KOPT-K1 (cell line): ENCODE results near the gene MUTYH.
"Not testable (repeated sequence)": the region's sequence is repeated elsewhere in the genome, so short reads cannot be mapped to it uniquely, and the experiment has no call there.

Source experiments
- H3K27ac ChIP-seq: fragments of 200-600 bp; sonication (generic); 2 replicates; pipeline ENCODE4 v1.5.1; 2016; ENCODE audit warnings: antibody characterized with exemption, mild to moderate bottlenecking, low read depth, low read length; ENCODE audit not compliant: poor library complexity, severe bottlenecking
- H3K36me3 ChIP-seq: fragments of 200-600 bp; sonication (generic); 2 replicates; pipeline ENCODE4 v1.5.1; 2017; ENCODE audit warnings: antibody characterized with exemption, mild to moderate bottlenecking, low read length, moderate library complexity; ENCODE audit not compliant: insufficient read depth
- H3K9me3 ChIP-seq: fragments of 200-600 bp; sonication (generic); 2 replicates; pipeline ENCODE4 v1.5.1; 2017; ENCODE audit warnings: antibody characterized with exemption, low read length, mild to moderate bottlenecking; ENCODE audit not compliant: insufficient read depth, poor library complexity, severe bottlenecking

MUTYH gene

GRCh38 chr1:45339789-45340558, at the start of gene MUTYH, which contains the start of gene TOE1:
TSS of gene MUTYH (minus strand) at chr1:45340440. CDS start at chr1:45334505, 5,935 bp downstream.
TSS of gene TOE1 (plus strand) at chr1:45340170. CDS start at chr1:45340253, 83 bp downstream.
- Histone ChIP-seq H3K36me3 (peaks cover 46% of the 10 kb centered on the region), H3K9me3 (no peaks in the 10 kb centered on the region), H3K27ac (peak within 1 kb of the TSS; percentile 96)

GRCh38 chr1:45386219-45386618, 46.0 kb upstream of the MUTYH start:
- H3K9me3 ChIP-seq: no peaks in the 10 kb centered on the region
- H3K27ac ChIP-seq: no peak overlapping the region
- no peaks in the 10 kb centered on the region for H3K36me3 ChIP-seq

- H3K27ac ChIP-seq: no peak overlapping the region
- H3K36me3 ChIP-seq: no peaks in the 10 kb centered on the region
- no peaks in the 10 kb centered on the region for H3K9me3 ChIP-seq
Measured at GRCh38 chr1:45385302-45385701, 45.1 kb upstream of the MUTYH start.

DNA sequence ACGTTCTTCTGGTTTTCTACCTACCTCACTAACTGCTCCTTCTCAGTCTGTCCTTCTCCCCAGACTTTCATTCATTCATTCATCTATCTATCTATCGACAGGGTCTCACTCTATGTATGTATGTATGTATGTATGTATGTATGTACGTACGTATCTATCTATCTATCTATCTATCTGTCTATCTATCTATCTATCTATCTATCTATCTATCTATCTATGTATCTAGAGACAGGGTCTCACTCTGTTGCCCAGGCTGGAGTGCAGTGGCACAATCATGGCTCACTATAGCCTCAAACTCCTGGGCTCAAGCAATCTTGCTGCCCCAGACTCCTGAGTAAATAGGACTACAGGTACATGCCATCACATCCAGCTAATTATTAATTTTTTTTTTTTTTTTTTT, 44.0 kb upstream of the MUTYH start:
- not testable (repeated sequence) for H3K9me3 ChIP-seq, H3K36me3 ChIP-seq, H3K27ac ChIP-seq

GRCh38 chr1:45383191-45383590, 43.0 kb upstream of the MUTYH start:
- no peaks in the 10 kb centered on the region for H3K9me3 ChIP-seq
- no peaks in the 10 kb centered on the region for H3K36me3 ChIP-seq
- H3K27ac ChIP-seq: no peak overlapping the region

DNA sequence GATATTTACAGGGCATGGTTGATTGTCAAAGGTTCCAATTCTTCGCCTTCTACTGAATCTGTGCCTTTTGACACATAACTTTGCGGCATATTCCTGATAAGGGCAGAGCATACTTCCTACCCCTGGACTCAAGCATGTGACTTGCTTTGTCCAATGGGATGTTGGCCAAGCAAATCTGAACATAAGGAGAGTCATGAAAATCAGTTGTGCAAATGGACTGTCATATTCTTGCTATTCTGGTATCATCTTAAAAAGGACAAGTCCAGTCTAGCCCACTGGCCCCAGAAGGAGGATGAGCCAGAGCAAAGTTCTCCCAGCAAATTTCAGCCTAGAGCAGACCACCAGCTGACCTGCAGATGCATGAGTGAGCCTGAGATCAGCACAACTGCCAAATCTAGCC, 41.0 kb upstream of the MUTYH start:
- no peaks in the 10 kb centered on the region for H3K9me3 ChIP-seq
- H3K27ac ChIP-seq: peak overlapping the region; percentile 39

GRCh38 chr1:45380730-45381129, 40.5 kb upstream of the MUTYH start:
- Histone ChIP-seq H3K9me3 (no peaks in the 10 kb centered on the region), H3K36me3 (no peaks in the 10 kb centered on the region), H3K27ac (no peak overlapping the region)

More for the DNA sequence above, 41.0 kb upstream of the MUTYH start:
- H3K36me3 ChIP-seq: no peaks in the 10 kb centered on the region

DNA sequence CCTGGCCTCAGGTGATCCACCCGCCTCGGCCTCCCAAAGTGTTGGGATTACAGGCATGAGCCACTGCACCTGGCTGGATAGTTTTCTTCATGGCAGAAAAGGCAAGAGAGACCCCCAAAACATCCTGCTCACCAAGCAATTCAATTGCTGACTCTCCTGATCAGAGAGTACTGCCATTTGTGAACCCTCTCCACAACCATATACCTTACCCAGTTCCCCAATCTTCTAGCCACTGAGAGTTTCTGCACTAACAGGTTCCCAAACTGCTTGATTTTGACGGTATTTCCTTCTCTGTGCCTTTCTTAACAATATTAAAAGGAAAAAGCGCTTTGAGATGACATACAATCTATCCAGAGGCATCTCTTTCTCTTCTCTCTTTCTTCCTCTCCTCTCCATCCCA, 39.9 kb upstream of the MUTYH start:
- no peaks in the 10 kb centered on the region for H3K36me3 ChIP-seq
- no peak overlapping the region for H3K27ac ChIP-seq
- no peaks in the 10 kb centered on the region for H3K9me3 ChIP-seq

DNA sequence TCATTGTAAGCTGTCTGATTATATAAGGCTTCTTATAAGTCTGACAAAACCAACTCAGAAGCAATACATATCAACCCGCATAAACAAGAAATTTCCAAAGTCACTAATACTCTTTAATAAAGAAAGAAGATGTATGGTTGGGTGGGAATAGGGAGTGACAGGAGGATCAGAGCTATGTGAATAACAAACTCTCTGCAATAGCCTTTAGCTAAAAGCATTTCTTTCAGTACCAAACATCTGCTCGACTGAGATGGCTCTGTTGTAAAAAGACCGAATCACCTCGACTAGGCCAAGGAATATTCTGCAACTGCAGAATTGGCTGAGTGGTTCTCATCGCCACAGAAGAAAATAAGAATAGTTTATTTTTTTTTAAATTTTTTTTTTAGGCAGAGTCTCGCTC, 39.3 kb upstream of the MUTYH start:
- no peak overlapping the region for H3K27ac ChIP-seq
- no peaks in the 10 kb centered on the region for H3K36me3 ChIP-seq
- no peaks in the 10 kb centered on the region for H3K9me3 ChIP-seq

GRCh38 chr1:45378184-45378583, 37.9 kb upstream of the MUTYH start:
- no peaks in the 10 kb centered on the region for H3K9me3 ChIP-seq
- no peak overlapping the region for H3K27ac ChIP-seq
- no peaks in the 10 kb centered on the region for H3K36me3 ChIP-seq

DNA sequence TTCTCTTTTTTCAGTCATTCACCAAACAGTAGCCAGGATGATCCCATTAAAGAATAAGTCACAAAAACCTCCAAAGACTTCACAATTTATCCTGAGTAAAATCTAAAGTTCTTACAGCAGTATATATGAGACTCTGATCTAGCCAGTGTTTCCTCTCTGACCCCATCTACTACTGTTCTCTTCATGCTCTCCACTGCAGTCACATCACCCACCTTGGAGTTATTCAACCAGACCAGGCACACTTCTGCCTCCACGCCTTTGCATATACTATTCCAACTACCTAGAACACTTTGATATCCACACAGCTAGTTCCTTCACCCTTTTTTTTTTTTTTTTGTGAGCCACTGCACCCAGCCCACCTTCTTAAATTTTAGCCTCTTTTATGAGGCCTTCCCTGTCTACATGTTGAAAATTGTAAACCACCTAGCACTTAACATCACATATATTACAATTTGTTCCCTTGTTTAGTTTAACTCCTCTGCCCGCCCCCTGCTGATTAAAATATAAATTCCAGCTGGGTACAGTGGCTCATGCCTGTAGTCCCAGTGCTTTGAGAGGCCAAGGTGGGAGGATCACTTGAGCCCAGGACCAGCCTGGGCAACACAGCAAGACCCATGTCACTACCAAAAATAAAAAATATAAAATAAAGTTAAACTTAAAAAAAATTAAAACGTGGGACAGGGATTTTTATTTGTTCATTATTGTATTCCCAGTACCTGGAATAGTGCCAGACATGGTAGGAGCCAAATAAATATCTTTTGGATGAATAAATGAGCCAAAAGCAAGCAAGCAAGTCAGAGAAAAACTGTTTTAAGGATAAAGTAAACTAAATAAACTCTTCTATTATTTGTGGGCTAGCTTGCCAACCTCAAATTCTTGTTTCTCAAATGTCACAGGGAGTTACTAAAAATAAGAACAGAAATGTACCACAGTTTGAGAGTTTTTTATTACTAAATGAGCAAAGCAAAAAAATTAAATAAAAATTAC, 35.2 kb upstream of the MUTYH start:
- Histone ChIP-seq H3K36me3 (no peaks in the 10 kb centered on the region), H3K27ac (no peak overlapping the region), H3K9me3 (no peaks in the 10 kb centered on the region)

GRCh38 chr1:45373573-45373972, 33.3 kb upstream of the MUTYH start:
- Histone ChIP-seq H3K27ac (no peak overlapping the region), H3K9me3 (no peaks in the 10 kb centered on the region), H3K36me3 (no peaks in the 10 kb centered on the region)

GRCh38 chr1:45370575-45370974, 30.3 kb upstream of the MUTYH start:
- Histone ChIP-seq H3K36me3 (no peaks in the 10 kb centered on the region), H3K27ac (no peak overlapping the region), H3K9me3 (no peaks in the 10 kb centered on the region)

DNA sequence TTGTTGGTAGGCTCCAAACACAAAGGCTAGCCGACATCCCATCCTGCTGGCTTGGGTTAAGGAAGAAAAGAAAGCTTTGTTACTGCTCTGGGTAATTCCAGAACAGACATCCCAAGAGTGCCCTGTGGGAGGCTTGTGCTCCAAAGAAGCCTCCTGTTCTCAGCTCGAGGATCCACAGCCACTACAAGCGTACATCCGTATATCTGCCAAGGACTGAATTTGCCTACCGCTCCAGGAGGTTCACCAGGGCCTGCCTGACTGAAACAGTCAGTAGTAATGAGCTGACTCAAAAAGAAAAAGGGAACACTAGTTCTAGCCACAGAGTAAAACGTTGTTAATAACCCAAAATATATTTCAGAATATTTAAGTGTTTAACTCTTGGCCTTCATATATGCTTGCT, 24.8 kb upstream of the MUTYH start:
- Histone ChIP-seq H3K9me3 (no peaks in the 10 kb centered on the region), H3K27ac (no peak overlapping the region), H3K36me3 (no peaks in the 10 kb centered on the region)

DNA sequence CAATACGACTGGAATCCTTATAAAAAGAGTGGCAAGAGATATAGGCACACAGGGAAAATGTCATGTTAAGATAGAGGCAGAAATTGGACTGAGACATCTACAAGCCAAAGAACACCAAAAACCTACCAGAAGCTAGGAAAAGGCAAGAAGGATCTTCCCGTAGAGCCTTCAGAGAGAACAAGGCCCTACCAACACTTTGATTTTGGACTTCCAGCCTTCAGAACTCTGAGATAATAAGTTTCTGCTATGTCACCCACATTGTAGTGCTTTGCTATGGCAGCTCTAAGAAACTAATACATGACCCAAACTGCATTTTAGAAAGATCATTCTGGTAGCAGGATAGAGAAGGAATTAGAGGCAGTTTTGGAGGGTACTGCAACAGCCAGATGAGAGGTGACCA, 24.1 kb upstream of the MUTYH start:
- Histone ChIP-seq H3K36me3 (no peaks in the 10 kb centered on the region), H3K9me3 (no peaks in the 10 kb centered on the region), H3K27ac (no peak overlapping the region)
